Measurements from ENCODE around the gene TCOF1.

Gene TCOF1

DNA sequence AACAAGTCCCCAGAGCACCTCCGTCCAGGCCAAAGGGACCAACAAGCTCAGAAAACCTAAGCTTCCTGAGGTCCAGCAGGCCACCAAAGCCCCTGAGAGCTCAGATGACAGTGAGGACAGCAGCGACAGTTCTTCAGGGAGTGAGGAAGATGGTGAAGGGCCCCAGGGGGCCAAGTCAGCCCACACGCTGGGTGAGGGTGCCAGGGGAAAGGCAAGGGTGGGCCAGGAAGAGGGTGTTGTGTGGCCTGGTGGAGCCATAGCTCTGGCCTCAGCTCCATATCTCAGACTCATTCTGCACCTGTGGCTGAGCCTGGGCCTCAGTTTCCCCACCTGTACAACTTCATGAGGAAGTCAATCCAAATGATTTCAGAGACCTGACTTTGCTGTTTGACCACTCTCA, 34.5 kb downstream of the TCOF1 start:
- no peak for DNase-seq

GRCh38 chr5:150392680-150393079, 35.2 kb downstream of the TCOF1 start:
- no peak for DNase-seq

DNA sequence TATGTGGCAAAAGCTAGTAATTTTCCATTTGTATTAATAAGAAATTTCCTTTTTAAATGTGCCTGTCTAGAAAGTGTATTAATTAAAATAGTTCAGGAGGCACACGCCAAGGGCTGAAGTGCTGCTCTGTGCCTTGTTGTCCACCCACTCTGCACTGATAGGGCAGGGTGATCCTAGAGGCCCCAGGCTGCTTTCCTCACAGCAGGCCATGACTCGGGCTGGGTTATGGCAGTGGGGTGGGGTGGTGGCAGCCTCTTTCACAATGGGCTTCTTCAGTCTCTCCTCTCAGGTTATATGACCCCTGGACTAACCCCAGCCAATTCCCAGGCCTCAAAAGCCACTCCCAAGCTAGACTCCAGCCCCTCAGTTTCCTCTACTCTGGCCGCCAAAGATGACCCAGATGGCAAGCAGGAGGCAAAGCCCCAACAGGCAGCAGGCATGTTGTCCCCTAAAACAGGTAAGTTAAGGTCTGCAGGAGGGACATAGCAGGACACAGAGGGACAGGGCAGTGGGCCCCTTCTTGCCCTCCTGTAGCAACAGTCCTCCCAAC, 35.7 kb downstream of the TCOF1 start:
- DNase-seq = no peak

DNA sequence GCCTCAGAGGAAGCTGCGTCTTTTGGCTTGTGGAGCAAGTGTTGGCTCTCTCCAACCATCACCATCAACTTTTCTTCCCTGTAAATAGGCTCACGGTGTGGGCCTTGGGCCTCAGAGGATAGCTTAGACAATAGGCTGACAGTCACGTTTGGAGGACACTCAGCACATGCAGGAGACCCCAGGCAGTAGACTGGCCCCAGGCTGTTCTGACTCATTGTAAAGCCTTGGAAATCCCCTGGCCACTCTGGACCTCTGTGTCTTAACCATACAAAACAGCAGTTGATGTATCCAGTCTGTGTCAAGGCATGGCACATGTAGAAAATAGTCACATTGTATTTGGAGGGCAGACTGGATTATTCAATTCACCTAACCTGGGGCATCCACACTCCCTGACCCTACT, 36.6 kb downstream of the TCOF1 start:
- DNase-seq = no peak

- DNase-seq = no peak
Observed at GRCh38 chr5:150394912-150395687, 37.6 kb downstream of the TCOF1 start.

DNA sequence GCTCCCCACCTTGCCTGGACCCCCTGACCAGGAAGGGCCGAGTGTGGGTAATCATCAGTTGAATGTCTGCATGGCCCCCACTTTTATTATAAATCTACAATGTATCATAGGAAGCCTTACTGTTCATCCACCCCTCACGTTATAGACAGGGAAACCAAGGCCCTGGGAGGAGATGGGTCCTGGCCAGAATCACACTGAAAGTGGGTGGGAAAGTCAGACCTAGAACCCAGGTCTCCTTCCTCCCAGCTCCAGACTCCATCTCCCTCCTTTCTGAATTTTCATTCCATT, 38.1 kb downstream of the TCOF1 start:
- DNase-seq = no peak

- no peak for DNase-seq
Observed at GRCh38 chr5:150396267-150396666, 38.8 kb downstream of the TCOF1 start.

GRCh38 chr5:150397146-150397781, 39.8 kb downstream of the TCOF1 start:
- DNase-seq = no peak

GRCh38 chr5:150397782-150398721, 40.6 kb downstream of the TCOF1 start:
- DNase-seq = no peak

- no peak for DNase-seq
Observed at GRCh38 chr5:150398722-150399523, 41.4 kb downstream of the TCOF1 start.

- DNase-seq = no peak
Observed at GRCh38 chr5:150399524-150400211, 42.2 kb downstream of the TCOF1 start.

GRCh38 chr5:150400316-150401075, 43.0 kb downstream of the TCOF1 start:
- no peak for DNase-seq

GRCh38 chr5:150401076-150401375, 43.5 kb downstream of the TCOF1 start:
- DNase-seq = no peak

GRCh38 chr5:150401376-150402228, 44.1 kb downstream of the TCOF1 start:
- no peak for DNase-seq

DNA sequence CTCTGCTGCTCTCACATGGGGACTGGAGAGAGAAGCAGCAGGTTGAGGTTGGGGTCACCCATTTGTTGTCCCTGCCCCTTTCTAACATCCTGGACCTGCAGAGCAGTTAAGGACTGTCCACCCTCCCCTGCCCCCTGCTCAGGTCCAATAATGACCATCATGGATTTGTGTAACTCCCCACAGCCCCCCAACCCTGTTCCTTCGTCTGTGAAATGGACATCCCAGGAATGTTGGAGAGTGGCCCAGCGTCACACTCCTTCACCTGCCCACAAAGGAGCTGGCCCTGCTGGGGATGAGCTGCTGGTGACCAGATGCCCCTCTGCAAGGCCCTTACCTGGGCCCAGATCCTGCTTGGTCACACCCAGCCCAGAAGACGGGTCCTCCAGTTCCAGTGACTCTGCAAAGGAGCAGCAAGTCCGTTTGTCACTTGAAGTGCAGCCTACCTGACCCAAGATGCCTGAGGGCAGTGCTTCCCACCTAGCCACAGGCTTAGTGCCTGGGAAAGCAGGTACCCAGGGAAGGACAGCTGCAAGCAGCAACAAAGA, 44.8 kb downstream of the TCOF1 start:
- DNase-seq = no peak

- DNase-seq = no peak
Observed at GRCh38 chr5:150402901-150403342, 45.4 kb downstream of the TCOF1 start.

DNA sequence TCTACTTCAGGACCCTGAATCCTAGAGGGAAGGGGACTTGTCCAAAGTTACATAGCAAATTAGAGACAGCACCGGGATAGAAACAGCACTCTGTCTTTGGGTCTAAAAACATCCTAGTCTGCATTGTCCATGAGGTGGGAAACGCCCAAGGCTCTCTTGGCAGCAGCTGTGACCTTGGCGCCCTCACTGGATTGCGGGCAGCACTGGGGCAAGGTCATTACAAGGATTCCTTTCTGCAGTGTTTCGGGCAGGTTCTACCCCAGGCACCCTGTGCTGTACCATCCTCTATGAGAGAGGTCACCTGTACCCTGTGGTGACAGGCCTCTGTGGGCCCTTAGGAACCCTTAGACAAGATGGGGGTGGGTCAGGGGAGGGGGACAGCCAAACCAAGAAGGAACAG, 46.6 kb downstream of the TCOF1 start:
- DNase-seq = no peak

DNA sequence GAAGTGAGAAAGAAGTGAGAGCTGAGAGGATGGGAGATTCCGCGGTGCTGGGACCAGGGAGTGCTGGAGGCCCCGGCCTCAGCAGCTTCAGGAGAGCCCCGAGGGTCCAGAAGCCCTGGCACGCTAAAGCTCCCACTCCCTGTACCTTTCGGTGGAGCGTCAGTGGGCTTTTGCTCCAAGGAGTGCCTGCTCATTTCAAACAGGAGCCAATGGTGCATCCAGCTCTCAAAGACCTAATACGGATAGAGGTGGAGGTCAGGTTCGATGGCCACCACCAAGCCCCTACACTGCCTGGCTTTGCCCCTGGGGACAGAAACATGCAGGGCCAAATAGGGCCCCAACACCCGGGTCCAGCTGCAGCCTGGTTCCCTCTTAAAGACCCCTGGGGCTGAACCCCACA, 47.0 kb downstream of the TCOF1 start:
- no peak for DNase-seq

DNA sequence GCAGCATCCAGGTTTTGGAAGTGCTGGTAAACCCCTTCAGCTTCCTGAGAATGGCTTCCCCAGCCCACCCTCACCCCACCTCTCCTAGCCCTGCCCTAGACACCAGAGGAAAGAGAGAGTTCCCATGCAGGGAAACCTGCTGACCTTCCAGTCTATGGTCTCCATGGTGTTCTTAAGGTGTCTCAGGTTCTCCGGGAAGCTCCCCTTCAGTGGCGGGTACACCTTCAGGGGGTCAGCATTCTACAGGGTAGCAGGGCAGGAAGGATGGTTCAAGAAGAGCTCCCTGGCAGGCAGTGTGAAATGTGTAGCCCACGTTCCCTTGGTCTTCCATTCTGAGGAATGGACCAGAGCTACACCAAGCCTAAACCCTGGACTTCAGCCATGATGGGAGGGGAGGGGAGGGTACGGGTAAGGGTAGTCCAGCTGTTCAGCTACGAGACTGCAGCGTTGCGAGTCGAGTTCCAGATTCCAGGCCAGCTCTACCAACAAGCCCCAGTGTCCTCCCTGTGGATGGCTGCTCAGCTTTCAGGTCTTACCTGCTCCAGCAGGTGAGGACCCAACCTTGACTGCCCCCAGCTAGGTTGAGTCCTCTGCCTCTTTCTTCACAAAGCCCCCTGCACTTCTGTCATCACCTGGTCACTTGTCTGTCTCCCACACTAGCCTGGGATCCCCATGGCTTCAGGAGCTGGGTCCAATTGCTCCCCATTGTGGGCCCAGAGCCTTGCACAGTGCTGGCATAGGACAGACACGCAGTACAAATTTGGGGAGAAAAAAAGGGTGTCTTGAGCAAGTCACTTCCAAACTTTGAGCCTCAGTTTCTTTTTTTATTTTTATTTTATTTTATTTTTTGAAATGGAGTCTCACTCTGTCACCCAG, 47.7 kb downstream of the TCOF1 start:
- no peak for DNase-seq

Data from DMS79 (cell line).